Epidermal melanocyte (primary cell): ENCODE results near the gene C2CD5.

Source experiments
- DNase-seq: peaks from one replicate; pipeline ENCODE4 v3.0.0; 2011; ENCODE audit warnings: low spot score; ENCODE audit not compliant: insufficient read length

The C2CD5 gene

DNA sequence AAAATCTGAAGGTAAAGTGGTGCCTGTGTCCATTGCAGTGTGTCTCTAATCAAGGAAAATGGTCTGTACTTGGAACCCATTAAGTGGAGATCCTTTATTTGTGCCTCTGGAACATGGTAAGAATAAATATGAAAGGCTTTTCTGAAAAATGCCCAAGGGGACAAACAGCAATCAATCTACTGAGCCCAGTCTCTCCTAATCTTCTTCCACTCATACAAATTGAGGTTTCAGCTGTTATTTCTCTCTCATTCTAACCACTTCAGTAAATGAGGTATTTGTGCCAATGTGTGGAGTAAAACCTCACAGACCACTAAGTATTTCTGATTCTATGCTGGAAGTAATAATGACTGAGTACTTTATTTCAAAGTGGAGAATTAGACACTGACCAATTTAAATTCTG is 127.5 kb downstream of the C2CD5 start:
- no peak for DNase-seq

DNA sequence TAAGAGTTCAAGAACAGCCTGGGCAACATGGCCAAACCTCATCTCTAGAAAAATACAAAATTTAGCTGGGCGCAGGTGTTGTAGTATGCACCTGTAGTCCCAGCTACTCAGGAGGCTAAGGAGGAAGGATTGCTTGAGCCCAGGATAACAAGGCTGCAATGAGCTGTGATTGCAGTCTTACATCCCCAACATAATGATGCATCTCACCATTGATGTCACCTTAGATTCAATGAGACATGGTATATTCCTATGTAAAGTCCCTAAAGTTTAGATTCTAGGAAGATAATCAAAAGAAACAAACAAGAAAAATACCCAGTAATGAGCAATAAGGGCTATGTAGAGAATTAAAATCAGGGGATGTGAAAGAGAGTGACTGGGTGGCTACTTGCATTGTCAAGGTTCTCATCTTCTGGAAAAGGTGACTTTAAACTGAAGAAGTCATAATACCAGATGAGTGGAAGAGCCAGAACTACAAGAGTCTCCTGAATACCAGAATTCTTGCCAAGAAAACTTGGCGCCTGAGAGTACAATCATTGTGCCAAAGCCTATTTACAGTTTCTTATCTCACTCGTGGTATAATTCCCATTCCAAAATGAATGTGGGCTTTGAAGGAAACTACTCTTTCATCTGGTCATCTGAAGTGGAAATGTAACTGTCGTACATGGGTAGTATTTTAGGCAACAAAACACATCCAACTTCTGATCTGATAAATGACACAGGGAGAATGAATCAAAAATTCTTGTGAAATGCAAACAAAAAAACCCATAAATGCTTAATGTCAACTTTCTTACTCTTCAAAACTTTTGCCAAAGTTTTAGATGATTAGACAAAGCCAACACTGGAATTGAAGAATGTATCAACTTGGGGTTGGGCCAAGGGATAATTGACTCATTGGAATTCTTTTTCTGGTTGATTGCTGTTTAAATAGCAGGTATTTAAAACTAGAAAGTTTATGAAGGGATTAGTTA is 128.7 kb downstream of the C2CD5 start:
- DNase-seq = no peak

DNA sequence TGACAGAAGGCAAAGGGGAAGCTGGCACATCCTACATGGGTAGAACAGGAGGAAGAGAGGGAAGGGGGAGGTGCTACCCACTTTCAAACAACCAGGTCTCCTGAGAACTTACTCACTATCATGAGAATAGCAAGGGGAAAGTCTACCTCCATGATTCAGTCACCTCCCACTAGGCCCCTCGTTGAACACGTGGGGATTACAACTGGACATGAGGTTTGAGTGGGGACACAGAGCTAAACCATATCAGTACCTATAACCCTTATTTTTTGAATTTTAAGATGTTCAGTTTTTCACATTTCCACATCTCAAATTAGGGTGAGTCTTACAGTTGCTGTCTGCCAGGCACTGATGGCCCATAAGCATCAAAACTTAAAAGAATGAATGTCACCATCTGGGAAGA is 129.6 kb downstream of the C2CD5 start:
- DNase-seq = no peak

DNA sequence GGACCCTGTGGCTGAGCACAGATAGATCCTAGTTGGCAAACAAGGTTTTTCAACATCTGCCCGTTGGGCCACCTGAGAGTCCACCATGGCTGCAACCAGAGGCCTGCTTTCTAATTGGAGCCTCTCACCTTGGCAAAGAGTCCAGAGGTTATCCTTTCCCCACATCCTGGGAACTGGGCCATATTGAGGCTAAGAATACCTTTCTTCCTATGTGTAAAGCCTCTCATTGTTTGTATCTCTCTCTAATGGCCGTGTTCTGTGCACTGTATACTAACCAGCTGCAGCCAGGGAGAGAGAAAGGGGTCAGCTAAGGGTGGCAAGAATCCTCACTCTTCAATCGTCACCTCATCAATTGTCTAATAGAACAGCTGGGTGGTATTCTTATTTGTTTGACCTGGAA is 130.8 kb downstream of the C2CD5 start:
- no peak for DNase-seq

DNA sequence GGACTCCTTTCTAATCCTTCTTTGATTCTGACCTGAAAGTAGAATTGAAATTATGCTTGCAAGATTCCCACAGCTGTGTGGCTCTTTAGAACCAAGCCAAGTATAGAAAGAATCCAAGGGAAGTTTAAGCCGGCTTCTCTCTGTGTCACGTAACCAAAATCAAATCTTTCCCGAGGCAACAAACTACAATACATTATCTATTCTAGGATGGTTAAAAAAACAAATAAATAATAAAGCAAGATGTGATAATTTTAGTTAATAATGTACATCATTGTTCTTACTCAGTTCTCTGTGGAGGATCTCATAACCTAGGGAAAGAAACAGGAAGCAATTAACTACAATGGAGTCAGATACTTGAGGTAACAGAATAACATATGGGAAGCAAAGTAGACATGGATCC is 131.8 kb downstream of the C2CD5 start:
- no peak for DNase-seq

DNA sequence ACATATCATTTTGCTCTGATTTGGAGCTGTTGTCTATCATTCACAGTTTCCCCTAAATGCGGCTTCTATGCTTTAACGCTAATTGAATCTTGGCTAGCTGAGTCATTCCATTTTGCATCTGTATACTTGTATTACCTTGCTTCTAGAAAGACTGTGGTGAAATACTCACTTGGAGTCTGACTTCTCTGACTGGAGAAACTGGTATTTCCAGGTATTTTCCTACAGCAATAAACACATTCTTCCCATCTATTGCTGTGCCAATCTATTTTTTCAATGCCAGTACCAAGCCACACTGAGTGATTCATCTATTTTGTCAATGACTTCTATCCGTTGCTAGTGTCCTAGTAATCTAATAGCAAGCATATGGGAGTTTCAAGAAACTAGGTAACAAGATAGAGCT is 133.9 kb downstream of the C2CD5 start:
- DNase-seq = no peak

DNA sequence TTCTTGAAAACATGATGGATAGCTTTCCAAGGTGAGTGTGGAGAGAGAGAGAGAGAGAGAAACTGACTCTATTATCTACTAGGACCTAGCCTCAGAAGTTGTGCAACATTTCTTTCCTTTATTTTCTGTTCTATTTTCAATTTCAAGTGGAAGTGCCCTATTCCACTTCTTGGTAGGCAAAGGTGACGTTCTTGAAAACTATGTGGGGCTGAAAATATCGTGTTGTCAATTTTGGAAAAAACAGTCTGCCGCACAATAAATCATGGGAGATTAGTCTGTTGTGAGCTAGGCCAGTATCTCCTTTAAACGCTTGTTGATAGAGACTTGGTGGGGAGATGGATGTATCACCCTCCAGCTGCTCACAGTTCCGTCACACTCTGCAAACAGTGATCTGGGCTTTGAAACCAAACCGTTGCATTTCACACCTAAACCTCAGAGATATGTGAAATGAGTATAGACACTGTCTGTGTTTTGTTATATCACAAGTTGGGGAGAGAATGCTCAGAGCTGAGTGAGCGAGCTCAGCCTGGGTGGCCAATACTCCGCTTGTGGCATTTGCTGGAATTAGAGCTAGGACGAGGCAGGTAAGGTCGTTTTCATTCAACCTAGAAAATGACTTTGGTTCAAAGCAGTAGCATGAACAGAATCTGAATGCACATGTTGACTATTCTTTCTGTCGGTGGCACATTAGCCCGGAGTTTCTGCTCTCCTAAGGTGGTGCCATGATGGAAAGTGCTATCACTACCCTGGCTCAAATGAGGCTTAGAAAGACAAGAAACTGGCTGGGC is 134.8 kb downstream of the C2CD5 start:
- DNase-seq = no peak

DNA sequence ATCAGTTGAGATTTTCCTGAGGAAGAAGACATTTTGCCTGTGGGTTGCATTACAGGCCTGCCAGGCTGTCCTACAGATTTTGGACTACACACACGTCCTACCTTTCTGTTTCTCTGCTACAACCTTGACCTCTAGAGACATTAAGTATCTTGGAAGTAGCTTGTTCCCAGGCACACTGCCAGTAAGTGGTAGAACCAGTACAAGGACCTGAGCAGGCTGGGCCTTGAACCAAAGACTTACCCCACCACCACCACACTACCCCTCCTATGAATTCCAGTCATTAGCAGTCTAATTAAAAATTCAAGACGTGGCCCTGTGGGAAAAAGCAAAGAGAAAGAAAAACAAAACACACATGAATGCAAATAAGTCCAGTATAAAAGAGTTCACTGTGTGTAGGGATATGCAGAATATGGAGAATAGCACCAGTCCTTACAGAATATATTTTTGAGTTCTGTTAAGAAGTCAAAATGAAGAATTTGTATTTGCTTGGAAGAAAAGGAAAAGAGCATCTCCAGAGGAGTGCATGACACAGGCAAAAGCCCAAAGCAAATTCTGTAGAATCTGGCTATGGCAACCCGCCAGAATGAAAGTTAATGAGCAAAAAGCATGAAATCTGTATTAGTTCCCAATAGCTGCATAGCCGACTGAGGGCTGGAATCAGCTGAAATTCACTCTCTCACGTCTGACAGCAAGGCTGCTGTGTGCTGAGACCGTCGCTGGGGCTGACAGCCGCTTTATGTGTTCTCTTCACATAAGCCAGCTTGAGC is 135.5 kb downstream of the C2CD5 start:
- no peak for DNase-seq

DNA sequence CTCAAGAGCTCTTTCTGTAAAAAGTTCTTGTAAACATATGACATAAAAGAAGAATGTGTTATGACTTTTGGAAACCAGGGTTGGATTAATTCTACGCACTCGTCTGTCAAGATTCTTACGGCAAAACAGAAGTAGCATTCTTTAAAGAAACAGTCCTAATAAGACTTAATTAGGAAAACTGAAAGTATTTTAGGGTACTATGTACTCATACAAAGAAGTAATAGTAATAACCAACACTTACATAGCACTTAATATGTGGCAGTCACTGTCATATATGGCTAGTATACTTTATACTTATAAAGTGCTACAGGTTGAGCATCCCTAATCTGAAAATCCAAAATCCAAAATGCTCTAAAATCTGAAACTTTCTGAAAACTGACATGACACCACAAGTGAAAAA is 136.9 kb downstream of the C2CD5 start:
- DNase-seq = no peak

DNA sequence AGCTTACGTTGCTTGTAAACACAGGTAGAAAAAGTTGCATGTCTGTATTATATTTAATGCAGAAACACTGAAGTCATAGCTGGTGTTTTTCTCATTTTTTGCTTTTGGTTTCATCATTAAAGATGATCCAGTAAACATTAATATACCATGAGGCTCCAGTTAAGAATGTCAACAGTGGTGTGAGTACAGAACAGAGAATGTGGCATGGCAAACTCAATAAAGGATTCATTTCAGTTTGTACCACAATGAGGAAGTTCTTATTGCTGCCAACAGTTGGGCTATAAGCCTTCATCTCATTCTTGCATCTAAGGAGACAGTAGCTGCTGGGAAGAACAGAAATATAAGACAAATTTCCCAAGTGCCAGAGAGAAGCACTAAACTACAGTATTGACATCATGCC is 137.7 kb downstream of the C2CD5 start:
- DNase-seq = no peak

DNA sequence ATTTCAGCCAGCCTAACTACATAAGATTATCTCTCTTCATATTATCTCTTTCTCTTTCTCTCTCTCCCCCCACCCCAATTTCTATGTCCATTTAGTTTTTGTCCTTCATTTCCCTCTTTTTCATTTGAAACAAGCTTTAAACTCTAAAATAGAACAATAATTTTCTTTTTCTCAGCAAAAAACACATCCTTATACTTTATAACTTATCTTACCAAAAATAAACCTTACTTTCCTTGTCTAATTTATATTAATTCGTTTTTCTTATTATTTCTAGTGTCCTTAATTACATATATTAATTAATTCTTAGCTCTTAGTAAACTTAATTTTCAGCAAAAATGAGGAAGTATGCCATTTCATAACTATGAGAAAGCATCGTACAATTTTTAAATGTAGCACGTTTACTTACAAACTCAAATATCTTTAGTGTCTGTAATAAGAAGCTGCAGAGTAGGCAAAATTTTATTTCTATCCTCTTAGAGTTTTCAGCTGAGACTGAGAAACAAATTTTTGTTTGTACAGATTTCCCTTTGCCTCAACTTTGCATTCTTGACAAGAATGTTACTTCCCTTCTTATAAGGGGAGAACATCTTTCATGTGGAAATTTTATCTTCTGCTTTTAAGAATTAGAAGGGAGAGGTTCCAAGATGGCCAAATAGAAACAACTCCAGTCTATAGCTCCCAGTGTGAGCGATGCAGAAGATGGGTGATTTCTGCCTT is 144.7 kb downstream of the C2CD5 start:
- no peak for DNase-seq
